Fibroblast of mammary gland (primary cell): ENCODE measurements around the gene UBR3.
"Not testable (repeated sequence)": the region's sequence is repeated elsewhere in the genome, so short reads cannot be mapped to it uniquely, and the experiment has no call there.

Experiments used
- DNase-seq: peaks from one replicate; pipeline ENCODE4 v3.0.0-alpha.2; 2010; ENCODE audit warnings: low read depth
- H3K4me3 ChIP-seq: 2 replicates; pipeline ENCODE4 v1.5.1; 2011; ENCODE audit warnings: low read depth, mild to moderate bottlenecking, low read length, moderate library complexity; ENCODE audit not compliant: control insufficient read depth
- CTCF ChIP-seq: conservative IDR thresholded peaks from 2 replicates; pipeline ENCODE4 v1.5.1; 2011; ENCODE audit warnings: low read depth, low read length, inconsistent platforms; ENCODE audit not compliant: control insufficient read depth, insufficient read depth

UBR3 gene

GRCh38 chr2:169839954-169840746 is 12.9 kb downstream of the UBR3 start:
- H3K4me3 ChIP-seq: no peak overlapping the region
- DNase-seq: no peak
- TF ChIP-seq CTCF: no peak

- no peak overlapping the region for H3K4me3 ChIP-seq
- TF ChIP-seq CTCF: no peak
- DNase-seq: no peak
Observed at GRCh38 chr2:169840747-169841142, 13.5 kb downstream of the UBR3 start.

- DNase-seq, H3K4me3 ChIP-seq: not testable (repeated sequence)
Observed at GRCh38 chr2:169841625-169842024, 14.4 kb downstream of the UBR3 start.

- no peak for TF ChIP-seq CTCF
- no peak overlapping the region for H3K4me3 ChIP-seq
- peak; percentile 17 for DNase-seq
Observed at GRCh38 chr2:169845016-169845415, 17.8 kb downstream of the UBR3 start.

GRCh38 chr2:169848959-169849693 is 21.9 kb downstream of the UBR3 start:
- not testable (repeated sequence) for H3K4me3 ChIP-seq, DNase-seq

- H3K4me3 ChIP-seq: no peak overlapping the region
- TF ChIP-seq CTCF: no peak
- DNase-seq: no peak
Observed at GRCh38 chr2:169849710-169850109, 22.5 kb downstream of the UBR3 start.

- no peak for TF ChIP-seq CTCF
- no peak overlapping the region for H3K4me3 ChIP-seq
- no peak for DNase-seq
Observed at GRCh38 chr2:169853041-169853668, 25.9 kb downstream of the UBR3 start.

- DNase-seq, H3K4me3 ChIP-seq: not testable (repeated sequence)
Observed at GRCh38 chr2:169855281-169856258, 28.3 kb downstream of the UBR3 start.
